GM19023 (cell line): ENCODE data around the gene CDK2.

ENCODE experiments used
- ATAC-seq: cut with Tn5 transposase; IDR thresholded peaks from one replicate; pipeline ENCODE4 v1.9.1; 2021; ENCODE audit warnings: mild to moderate bottlenecking, moderate library complexity; ENCODE audit not compliant: unreplicated experiment

The CDK2 gene

DNA sequence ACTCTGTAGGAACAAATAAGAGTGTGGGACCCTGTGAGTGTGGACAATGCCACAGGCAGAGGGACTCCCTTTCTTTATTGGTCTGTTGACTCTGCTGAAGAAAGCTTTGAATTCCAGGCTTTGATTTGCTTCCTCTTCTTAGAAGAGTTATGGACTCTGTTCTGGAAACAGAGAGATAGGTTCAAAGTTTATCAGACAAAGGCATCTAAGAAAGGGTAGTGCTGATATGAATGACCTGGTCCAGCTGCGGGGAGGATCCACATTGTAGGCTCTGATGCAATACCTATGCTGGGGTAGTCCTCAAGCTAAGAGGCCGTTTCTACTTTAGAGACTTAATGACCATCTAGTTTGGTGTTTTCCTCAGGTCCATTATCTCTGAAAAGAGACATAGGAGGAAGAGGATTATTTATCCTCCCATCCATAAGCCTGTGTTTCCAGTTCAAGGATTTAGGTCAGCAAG, 43.5 kb downstream of the CDK2 start:
- ATAC-seq = no peak

DNA sequence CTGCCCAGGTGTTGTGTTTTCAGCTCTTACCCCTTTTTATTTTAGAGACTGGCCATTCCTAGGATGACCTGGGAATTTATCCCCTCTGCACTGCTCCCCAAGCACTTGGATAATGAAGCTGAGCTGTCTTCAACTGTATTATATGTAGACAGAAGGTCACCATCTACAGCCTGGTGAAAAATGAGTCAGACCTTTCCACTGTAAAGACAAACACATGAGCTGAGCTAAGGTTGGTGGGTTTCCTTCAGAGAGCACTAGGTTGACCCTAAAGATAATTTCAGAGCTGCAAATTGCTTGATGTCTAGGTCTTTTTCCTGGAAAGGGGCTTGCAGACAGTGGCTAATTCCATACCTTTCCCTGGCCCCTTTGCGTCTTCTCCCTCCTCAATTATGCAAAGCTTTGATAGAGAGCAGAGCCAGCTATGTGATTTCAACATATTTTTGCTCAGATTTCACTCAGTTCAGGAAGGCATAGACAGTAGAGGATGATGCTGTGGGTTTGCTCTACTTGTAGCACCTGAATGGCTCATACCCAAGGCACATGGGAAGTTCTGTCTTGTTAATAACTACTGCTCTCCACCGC, 45.0 kb downstream of the CDK2 start:
- ATAC-seq = no peak

DNA sequence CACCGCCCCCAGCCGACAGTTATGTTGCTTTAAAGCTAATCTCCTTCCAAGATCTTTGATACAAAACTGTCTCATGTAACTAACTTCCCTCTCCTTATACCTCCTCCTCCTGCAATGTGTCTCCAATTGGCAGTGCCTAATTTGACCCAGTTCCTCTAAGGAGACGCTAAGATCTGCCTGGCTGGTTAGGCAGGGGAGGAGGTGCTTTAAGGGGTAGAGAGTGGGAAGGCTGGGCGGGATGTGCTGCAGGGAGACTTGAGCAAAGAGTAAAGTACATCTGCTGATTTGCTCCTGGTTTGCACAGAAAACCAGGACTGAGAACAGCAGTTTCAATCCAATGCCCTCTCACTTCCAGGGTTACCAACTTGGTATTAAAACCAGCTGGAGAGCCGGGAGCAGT, 46.9 kb downstream of the CDK2 start:
- no peak for ATAC-seq

DNA sequence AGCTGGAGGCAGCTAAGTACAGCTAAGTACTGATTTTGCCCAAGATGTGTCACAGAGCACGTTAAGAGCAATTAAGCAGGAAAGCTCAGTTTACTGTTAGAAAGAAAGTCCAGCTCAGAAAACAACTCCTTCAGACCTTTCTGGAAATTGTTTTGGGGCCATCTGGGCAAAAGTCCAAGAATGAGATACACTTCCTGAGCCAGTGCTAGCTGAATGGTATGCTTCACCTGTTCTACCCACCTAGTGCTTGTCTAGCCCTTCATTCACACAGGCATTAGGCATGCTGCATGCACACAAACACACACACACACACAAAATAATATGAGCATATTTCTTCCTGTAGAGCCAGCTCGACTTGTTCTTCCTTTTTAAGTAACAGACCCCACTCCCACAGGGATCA, 47.6 kb downstream of the CDK2 start:
- ATAC-seq = no peak

DNA sequence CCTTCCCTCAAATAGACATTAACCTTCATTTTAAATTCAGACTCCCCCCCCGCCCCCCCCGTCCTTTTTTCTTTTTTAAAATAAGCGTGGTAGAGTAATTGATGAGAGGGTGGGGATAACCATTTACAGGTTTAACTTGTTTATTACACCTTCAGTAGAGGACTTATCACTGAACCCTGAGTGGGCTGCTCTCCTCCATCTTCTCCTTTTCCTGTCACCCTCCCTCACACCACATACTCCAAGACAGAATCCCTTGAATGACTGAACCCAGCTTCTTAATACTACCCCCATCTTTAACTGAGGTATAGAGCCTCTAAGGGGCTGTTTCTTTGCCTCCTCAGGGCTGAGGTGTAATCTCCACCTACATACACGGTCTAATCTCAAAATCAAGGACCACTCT, 50.6 kb downstream of the CDK2 start:
- no peak for ATAC-seq

DNA sequence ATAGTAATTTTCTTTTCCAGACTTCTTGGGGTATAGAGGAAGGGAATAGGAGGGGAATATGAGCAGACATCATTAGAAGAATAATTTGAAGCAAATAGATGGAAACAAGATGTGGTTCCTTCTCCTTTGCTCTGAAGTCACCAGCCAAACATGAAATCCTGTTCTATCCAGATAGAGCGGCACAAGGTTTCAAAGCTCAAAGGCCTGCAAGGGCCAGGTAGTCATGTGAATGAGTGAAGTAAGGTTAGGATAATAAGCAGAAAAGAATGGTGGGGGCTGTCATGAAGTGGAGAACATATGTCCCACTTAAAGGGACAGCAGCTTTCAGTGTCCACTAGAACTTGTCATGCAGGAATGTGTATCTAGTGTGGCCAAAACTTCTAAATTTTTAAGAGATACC, 51.7 kb downstream of the CDK2 start:
- no peak for ATAC-seq

DNA sequence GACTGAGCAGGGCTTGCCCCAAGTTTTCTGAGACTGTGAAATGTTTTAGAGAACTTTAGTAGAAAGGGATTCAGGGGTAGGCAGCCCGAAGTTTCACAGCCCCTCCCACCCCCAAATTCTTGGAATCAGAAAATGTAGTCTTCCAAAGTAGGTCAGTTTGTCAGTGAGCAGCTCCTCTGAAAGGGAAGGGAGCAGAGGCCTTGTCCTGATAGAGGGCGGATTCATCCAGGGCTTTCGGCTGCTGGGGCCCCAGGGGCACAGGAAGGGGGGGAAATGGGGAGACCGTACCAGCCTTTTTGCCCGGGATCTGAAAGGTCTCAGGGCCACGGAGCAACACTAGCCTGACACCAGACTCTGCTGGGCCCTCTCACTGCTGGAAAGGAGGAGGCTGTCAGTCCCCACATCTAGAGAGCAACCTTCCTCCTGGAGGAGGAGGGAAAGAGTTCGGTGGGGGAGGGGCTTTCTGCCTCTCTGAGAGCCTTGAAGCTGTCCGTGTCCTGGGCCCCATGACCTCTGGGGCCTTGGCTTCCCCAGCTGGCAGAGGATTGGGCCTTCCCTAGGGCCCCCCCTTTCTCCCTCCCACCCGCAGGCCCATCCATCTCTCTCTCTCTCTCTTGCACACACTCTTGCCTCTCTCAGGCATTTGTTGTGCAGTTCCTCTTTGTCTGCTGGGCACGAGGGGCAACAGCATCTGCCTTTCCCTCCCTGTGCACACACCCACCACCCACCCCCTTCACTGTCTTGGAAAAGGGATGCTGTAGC, 54.0 kb downstream of the CDK2 start, which contains the start of gene IKZF4:
IKZF4 (plus strand) TSS at position 621 of the 762 bp plus-strand sequence. CDS start 451 bp downstream, outside the sequence.
- no peak for ATAC-seq

DNA sequence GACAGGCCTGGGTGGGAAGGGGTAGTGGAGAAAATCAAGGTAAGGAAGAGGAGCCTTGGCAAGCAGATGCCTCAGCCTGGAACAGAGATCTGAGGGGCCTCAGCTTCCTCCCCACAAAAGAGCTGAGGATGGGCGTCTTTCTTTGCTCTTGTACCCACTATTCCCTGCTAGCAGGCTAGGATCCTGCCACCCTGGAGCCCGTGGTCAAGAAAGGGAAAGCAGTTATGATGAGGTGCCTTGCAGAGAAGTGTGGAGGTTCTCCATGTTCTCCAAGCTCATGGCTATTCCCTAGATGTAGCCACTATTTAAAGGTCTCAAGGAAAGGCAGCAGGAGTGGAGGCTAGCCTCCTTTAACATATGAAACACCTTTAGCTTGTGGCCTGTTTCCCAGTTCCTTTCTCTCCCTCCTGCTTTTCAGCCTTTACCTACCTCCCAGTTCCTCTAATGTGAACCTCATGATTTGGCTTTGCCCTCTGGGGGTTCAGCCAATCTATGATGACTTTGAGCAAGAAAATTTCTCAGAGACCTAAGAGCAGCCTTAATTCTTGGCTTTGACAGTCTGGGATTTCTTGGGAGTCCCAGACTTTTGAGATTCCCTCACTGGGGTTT, 55.4 kb downstream of the CDK2 start:
- no peak for ATAC-seq
